Esophagus muscularis mucosa (tissue), 4 donors: ENCODE results near the gene PRPF4. TPM values are rescaled to one million over a fixed set of nuclear protein-coding genes. Genes with fewer than 3 reads are reported as not detected.
"Not testable (repeated sequence)": the region's sequence is repeated elsewhere in the genome, so short reads cannot be mapped to it uniquely, and the experiment has no call there.

Experiments used
- DNase-seq: peaks from one replicate; pipeline ENCODE4 v3.0.0-alpha.2; 2017; ENCODE audit errors: extremely low spot score
- H3K27ac ChIP-seq, 4 donors: fragments of 200-600 bp; sonication (generic); replicated peaks in 1 of 4; 1 replicate in 3 of 4; 2 replicates in 1 of 4; pipeline ENCODE4 v1.5.1; 2016 to 2019; ENCODE audit warnings: mild to moderate bottlenecking in 1 of 4
- H3K27me3 ChIP-seq, 4 donors: fragments of 200-600 bp; sonication (generic); one replicate each; pipeline versions ENCODE4 v1.5.1 to v1.6.0; 2016 to 2019
- H3K36me3 ChIP-seq, 4 donors: fragments of 200-600 bp; sonication (generic); one replicate each; pipeline ENCODE4 v1.5.1; 2016 to 2019
- H3K4me1 ChIP-seq, 4 donors: fragments of 200-600 bp; sonication (generic); one replicate each; pipeline ENCODE4 v1.5.1; 2016 to 2019
- H3K4me3 ChIP-seq, 4 donors: fragments of 200-600 bp; sonication (generic); 1 replicate in 2 of 4; 2 replicates in 2 of 4; pipeline ENCODE4 v1.5.1; 2016 to 2019; ENCODE audit warnings: mild to moderate bottlenecking in 4 of 4, moderate library complexity in 1 of 4
- H3K9me3 ChIP-seq, 4 donors: fragments of 200-600 bp; sonication (generic); 1 replicate in 3 of 4; 2 replicates in 1 of 4; pipeline ENCODE4 v1.5.1; 2016 to 2019
- EP300 ChIP-seq: sonication (generic); formaldehyde crosslinking; IDR thresholded peaks from one replicate; pipeline ENCODE4 v1.6.1; 2017; ENCODE audit warnings: antibody characterized with exemption
- POLR2A ChIP-seq: fragments of 450-650 bp; IDR thresholded peaks from one replicate; pipeline ENCODE4 v1.6.1; 2017; ENCODE audit warnings: antibody characterized with exemption, moderate library complexity, mild to moderate bottlenecking, low read depth
- POLR2AphosphoS5 ChIP-seq, 2 donors: sonication (generic); formaldehyde crosslinking; IDR thresholded peaks; one replicate each; pipeline ENCODE4 v1.6.1; 2017; ENCODE audit warnings: antibody characterized with exemption in 2 of 2
- WGBS: methylation state at CpG from one replicate; pipeline ENCODE4 v1.1.5; 2018; 5-methylcytosine and 5-hydroxymethylcytosine counted together
- intact Hi-C: fragments of 100-400 bp; cut with DNase I; formaldehyde crosslinking; loops from one replicate; pipeline ENCODE4 v1.15.1; 2023
- total RNA-seq, 4 donors: library from RNA; depleted of rRNA; stranded (reverse); fragments of >200 nt; gene quantifications; one replicate each; pipeline versions ENCODE4 v1.1.0 to v1.2.1, GENCODE V29; 2016
- TF ChIP-seq, protein P1 (sequence below), 3 experiments: fragments of 200-600 bp in 2 of 3; fragments of 450-650 bp in 1 of 3; sonication (generic) in 2 of 3; IDR thresholded peaks; one replicate each; pipeline ENCODE4 v1.5.1; 2017 to 2019; ENCODE audit warnings: antibody characterized with exemption in 3 of 3, mild to moderate bottlenecking in 2 of 3, moderate library complexity in 1 of 3

PRPF4 gene
- total RNA-seq, 4 donors from 2014 or later: 12.0 to 18.1 (median 16.3) TPM

- Histone ChIP-seq H3K4me1 (no peaks in the 10 kb centered on the region), H3K27me3 (no peaks in the 10 kb centered on the region), H3K27ac (no peak overlapping the region), H3K9me3 (no peaks in the 10 kb centered on the region), H3K4me3 (no peak overlapping the region), H3K36me3 (peaks cover 38 to 58% (median 51%) of the 10 kb centered on the region in 4 donors)
- no peak for DNase-seq
- intact Hi-C loops: no loop called here
- TF ChIP-seq POLR2AphosphoS5 (IDR thresholded peaks at IDR 0.05): no peak
- TF ChIP-seq, protein P1, sequence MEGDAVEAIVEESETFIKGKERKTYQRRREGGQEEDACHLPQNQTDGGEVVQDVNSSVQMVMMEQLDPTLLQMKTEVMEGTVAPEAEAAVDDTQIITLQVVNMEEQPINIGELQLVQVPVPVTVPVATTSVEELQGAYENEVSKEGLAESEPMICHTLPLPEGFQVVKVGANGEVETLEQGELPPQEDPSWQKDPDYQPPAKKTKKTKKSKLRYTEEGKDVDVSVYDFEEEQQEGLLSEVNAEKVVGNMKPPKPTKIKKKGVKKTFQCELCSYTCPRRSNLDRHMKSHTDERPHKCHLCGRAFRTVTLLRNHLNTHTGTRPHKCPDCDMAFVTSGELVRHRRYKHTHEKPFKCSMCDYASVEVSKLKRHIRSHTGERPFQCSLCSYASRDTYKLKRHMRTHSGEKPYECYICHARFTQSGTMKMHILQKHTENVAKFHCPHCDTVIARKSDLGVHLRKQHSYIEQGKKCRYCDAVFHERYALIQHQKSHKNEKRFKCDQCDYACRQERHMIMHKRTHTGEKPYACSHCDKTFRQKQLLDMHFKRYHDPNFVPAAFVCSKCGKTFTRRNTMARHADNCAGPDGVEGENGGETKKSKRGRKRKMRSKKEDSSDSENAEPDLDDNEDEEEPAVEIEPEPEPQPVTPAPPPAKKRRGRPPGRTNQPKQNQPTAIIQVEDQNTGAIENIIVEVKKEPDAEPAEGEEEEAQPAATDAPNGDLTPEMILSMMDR (IDR thresholded peaks at IDR 0.05): no peak
- no peak for TF ChIP-seq POLR2A
- WGBS: 84% methylated on average over 7 of the region's 7 CpGs
Observed at GRCh38 chr9:113293285-113293878, 17.9 kb downstream of the PRPF4 start.

DNA sequence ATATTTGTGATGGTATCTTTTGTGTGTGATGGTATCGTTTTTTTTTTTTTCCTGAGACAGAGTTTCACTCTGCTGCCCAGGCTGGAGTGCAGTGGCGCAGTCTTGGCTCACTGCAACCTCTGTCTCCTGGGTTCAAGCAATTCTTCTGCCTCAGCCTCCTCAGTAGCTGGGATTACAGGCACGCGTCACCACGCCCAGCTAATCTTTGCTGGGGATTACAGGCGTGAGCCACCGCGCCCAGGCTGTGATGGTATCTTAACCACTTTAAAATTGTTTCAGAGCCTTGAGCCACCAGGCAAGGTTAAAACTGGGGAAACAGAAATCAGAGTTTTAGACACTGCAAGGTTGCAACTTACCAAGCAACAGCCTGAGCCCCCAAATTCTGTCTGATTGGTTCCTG lies 20.8 kb downstream of the PRPF4 start:
- H3K4me3 ChIP-seq, H3K9me3 ChIP-seq, H3K4me1 ChIP-seq, DNase-seq, H3K27me3 ChIP-seq, H3K27ac ChIP-seq, intact Hi-C loops: not testable (repeated sequence)
- peaks cover 16 to 30% (median 22%) of the 10 kb centered on the region in 4 donors for H3K36me3 ChIP-seq
- 96% methylated on average over 8 of the region's 8 CpGs for WGBS

- Histone ChIP-seq H3K27ac (no peak overlapping the region), H3K4me3 (no peak overlapping the region), H3K4me1 (no peaks in the 10 kb centered on the region), H3K27me3 (no peaks in the 10 kb centered on the region), H3K36me3 (peaks cover 10 to 22% (median 15%) of the 10 kb centered on the region in 4 donors), H3K9me3 (no peaks in the 10 kb centered on the region)
- TF ChIP-seq EP300 (no peak), POLR2A (no peak)
- TF ChIP-seq, protein P1 (IDR thresholded peaks at IDR 0.05): no peak
- intact Hi-C loops: no loop called here
- 81% methylated on average over 9 of the region's 9 CpGs for WGBS
- DNase-seq: no peak
Observed at GRCh38 chr9:113296796-113297558, 21.5 kb downstream of the PRPF4 start.

DNA sequence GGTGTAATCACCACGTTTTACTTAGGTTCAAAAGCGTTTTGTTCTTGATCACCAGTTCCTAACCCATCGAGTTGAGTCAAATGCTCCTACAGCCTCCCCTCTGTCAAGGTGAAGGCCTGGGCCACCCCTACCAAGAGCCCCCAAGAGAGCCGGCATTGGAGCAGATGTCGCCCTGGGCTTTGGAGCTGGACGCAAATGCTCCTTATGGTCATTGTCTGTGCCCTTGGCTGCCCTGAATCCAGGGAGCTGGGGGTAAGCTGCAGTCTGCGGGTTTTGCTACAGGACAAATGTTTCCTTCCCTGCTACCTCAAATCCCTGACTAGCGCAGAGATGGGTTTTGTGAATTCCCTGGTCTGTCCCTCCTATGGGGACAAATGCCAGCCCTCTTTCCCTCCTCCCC lies 22.9 kb downstream of the PRPF4 start:
- Histone ChIP-seq H3K4me1 (no peaks in the 10 kb centered on the region), H3K27ac (no peak overlapping the region), H3K27me3 (peaks cover 0 to 6% (median 0%) of the 10 kb centered on the region in 4 donors), H3K9me3 (no peaks in the 10 kb centered on the region), H3K4me3 (no peak overlapping the region), H3K36me3 (peaks cover 0 to 9% (median 2%) of the 10 kb centered on the region in 4 donors)
- 91% methylated on average over 8 of the region's 8 CpGs for WGBS
- no peak for TF ChIP-seq EP300
- no peak for TF ChIP-seq POLR2A
- TF ChIP-seq, protein P1 (IDR thresholded peaks at IDR 0.05): no peak
- no peak for TF ChIP-seq POLR2AphosphoS5 (IDR thresholded peaks at IDR 0.05)
- no peak for DNase-seq
- intact Hi-C loops: no loop called here

- Histone ChIP-seq H3K36me3 (peaks cover 0 to 2% (median 0%) of the 10 kb centered on the region in 4 donors), H3K27ac (no peak overlapping the region), H3K27me3 (peaks cover 0 to 7% (median 0%) of the 10 kb centered on the region in 4 donors), H3K4me1 (no peaks in the 10 kb centered on the region), H3K9me3 (no peaks in the 10 kb centered on the region), H3K4me3 (no peak overlapping the region)
- no peak for DNase-seq
- WGBS: 88% methylated on average over 13 of the region's 15 CpGs
- intact Hi-C loops: no loop called here
- no peak for TF ChIP-seq POLR2A
Observed at GRCh38 chr9:113298924-113299770, 23.7 kb downstream of the PRPF4 start.
